Activated CD8-positive, alpha-beta memory T cell treated with anti-CD3 and anti-CD28 coated beads, Interleukin-2, amount 50 U/mL, for 1 hour (primary cell): Measurements from ENCODE around the gene PI4KA.
A peak's percentile ranks its signal among the peaks of the same experiment; 100 is the strongest.
"Not testable (repeated sequence)": the region's sequence is repeated elsewhere in the genome, so short reads cannot be mapped to it uniquely, and the experiment has no call there.

Source experiments
- DNase-seq: peaks from one replicate; pipeline ENCODE4 v3.0.0-alpha.2; 2020; ENCODE audit errors: extremely low read depth

The PI4KA gene

DNA sequence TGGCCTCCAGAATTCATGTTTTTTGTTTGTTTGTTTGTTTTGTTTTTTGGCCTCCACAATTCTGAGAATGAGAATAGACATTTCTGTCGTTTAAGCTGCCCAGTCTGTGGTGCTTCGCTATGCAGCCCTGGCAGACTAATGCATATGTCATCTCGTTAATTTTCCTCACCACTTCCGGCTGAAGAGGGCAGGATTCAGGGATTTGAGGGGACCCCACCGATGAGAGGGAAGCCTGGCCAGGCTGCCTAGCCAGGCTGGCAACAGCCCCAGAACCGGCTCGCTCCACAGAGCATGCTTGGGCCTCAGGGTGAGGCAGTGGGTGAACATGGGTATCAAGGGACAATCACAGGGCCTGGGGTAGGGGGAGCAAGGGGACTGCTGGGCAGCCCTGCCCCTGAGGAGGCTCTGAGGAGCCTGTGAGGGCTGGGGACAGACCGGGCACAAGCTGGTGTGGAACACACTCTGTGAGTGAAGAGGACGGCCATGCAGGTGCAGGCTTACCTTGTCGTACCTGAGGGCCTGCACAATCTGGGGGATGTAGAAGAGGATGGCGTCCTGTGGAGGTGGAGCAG is 132.5 kb downstream of the PI4KA start:
- no peak for DNase-seq

DNA sequence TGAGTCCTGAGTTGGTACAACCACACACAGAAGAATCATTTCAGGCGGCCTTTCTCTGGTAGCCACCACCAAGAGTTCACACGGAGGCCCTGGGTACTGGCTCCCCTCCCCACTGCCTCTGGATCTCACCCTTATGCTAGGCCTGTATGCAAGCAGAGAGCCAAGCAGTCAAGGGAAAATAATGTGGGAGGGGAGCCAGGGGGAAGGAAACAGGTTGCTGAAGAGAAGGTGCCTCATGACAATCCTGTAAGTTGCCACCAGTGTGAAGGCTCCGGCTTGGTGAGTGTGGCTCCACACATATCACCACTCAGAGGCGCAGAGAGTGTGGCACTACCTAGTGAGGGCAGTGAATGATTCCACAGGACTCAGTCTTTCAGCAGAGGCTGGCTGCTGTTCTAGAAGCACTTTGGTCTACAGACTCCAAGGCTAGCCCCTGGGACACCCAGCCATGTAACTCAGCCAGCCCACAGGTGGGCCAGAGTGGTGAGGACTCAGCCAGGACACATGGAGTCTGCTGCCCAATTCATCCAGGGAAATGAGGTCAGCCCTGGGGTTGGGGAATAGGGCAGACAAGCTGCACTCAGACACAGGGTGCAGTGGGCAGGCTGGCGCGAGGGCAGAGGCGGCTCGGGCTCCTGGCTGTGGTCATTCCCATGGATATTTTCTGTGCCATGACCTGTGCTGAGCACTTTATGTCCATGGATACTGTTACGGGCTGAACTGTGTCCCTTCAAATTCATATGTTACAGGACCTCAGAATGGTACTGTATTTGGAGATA is 133.7 kb downstream of the PI4KA start:
- no peak for DNase-seq

DNA sequence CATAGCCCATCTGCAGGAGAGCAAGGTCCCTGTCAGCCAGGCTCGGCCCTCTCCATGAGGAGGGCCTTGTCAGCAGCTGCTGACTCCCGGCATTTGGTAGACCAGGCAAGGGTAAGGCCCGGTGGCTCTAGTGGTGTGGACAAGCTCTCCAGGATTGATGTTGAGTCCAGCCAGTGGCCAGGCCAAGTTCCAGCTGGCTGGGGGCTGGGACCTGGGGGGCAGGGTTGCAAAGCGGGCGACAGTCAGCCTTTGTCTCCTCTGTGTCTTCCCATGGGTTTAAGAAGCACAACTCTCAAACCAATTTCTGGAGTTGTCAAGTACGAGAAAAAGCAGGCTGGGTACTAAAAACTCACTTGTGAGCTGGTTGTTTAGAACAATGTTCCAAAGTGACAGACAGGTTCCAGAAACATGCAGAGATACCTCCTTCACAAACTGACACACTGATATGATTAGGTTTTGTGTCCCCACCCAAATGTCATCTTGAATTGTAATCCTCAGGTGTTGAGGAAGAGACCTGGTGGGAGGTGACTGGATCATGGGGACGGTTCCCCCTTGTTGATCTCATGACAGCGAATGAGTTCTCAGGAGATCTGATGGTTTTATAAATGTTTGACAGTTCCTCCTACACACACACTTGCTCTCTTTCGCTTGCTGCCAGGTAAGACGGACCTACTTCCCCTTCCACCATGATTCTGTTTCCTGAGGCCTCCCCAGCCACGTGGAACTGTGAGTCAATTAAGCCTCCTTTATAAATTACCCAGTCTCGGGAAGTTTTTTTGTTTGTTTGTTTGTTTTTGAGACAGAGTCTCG is 137.0 kb downstream of the PI4KA start:
- no peak for DNase-seq

DNA sequence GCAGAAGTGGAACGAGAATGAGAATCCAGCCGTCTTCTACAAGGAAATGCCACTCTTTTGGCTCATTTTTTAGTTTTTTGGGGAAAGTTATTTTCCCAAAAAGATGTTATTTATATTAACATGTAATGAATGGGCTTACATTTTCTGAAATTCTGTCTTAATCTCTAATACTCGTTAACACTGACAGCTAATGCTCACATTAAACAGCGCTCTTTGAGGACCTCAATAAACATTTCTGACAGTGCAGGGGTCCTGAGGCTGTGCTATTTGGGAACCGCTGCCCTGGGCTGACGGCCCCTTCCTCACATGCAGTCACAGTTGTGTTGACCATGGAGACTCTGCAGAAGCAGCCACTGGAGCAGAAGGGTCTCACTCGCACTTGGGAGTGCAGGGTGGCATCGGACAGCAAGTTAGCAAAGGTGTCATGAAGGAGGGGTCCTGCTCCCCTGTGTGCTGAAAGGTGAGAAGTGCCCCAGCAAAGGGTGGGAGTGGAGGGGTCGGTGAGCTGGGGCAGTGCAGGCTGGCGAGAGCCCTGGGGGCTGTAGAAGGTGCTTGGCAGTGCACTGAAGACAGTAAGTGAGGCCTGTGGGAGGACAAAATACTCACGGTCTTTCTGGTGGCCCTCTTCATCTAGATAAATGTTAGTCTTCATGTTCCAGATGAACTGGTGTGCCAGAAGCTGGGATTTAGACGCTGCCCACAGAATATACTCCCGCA is 137.8 kb downstream of the PI4KA start:
- DNase-seq: no peak

GRCh38 chr22:20718727-20719126 is 139.9 kb downstream of the PI4KA start:
- DNase-seq: not testable (repeated sequence)

- DNase-seq: not testable (repeated sequence)
Measured at GRCh38 chr22:20717981-20718380, 140.6 kb downstream of the PI4KA start.

DNA sequence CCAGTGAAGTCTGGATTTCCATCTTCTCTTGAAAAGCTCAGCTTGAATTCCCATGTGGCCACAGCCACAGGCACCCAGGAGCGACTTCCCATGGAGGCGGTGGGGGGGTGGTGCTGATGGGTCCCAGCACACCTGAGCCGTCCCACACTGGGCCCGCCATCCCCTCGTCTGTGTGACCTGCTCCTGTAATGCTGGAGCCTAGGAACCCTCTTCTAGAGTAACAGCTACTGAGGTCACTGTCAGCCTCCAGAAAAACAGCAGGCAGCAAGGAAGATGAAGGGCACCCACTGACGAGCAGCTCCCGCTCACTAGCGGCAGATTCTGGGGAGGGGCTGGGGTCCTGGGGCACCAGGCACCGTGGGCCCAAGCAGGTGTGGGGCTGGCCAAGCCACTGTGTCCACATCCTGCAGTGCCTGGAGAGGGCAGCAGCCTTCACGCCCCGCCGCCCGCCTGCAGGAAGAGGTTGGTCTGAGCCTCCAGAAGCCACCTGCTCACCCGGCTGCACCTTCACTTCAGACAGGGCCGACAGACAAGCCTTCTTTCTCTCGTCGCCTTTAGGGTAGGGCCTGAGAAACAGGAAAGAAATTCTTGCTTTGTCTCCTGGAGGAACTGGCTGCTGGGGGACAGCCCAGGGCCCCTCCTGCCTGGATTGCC is 141.3 kb downstream of the PI4KA start:
- DNase-seq: not testable (repeated sequence)

DNA sequence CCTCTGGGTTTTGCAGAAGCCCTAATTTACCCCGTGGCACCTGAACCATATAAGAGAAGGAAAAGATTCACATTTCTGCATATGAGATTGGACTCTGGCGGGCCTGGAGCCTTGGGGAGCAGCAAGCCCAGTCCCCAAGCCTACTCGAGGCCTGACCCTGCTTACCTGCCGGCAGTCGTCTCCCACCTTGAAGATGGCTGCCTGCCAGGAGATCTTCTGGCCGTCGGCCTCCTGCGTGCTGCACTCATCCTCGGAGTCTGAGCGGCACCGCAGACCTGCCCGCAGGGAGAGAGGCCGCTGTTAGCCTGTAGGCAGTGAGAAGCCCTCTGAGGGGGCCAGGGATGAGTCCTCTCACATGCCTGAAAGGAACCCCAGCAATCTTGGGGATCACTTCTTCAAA is 145.5 kb downstream of the PI4KA start:
- not testable (repeated sequence) for DNase-seq

DNA sequence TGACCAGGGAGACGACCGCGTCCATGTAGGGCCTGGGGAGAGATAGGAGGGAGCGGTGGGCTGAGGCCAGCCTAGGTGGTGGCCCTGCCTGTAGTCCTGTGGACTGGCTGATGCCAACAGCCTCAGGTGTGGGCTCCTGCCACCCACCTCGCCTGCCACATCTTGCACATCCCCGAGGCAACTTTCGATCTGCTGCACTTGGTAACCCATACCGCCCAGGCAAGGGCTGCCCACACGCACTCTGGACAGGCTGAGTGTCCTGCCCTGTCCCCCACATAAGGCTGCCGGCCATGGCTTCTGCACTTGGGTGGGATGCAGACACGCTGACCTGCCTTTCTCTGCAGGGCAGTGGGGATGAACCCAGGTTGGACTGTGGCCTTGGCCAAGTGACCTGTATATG is 148.6 kb downstream of the PI4KA start:
- not testable (repeated sequence) for DNase-seq

GRCh38 chr22:20707549-20708118 is 151.0 kb downstream of the PI4KA start:
- DNase-seq: not testable (repeated sequence)

- DNase-seq: not testable (repeated sequence)
Measured at GRCh38 chr22:20703816-20704609, 154.6 kb downstream of the PI4KA start.

DNA sequence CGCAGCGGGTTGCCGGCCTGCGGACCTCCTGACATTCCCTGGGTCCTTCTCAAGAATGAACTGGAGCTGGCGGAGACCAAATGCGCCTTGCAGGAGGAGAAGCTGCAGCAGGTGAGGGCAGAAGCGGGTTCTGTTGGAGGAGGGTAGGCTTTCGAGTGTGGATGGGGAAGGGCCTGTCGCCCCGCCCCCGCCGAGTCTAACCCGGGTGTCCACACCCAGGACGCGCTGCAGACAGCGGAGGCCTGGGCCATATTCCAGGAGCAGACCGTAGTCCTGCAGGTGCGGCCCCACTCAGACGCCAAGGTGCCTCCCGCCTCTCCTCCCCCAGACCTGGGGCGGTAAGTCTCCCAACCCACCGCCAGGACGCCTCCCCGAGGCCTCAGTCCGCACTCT is 155.2 kb downstream of the PI4KA start:
- peak; percentile 16 for DNase-seq

GRCh38 chr22:20702546-20703413 is 155.8 kb downstream of the PI4KA start:
- DNase-seq: peak; percentile 91

GRCh38 chr22:20702175-20702545 is 156.5 kb downstream of the PI4KA start:
- DNase-seq: not testable (repeated sequence)

- DNase-seq: not testable (repeated sequence)
Measured at GRCh38 chr22:20701680-20702136, 156.9 kb downstream of the PI4KA start.

GRCh38 chr22:20700347-20700746 is 158.3 kb downstream of the PI4KA start:
- DNase-seq: not testable (repeated sequence)

DNA sequence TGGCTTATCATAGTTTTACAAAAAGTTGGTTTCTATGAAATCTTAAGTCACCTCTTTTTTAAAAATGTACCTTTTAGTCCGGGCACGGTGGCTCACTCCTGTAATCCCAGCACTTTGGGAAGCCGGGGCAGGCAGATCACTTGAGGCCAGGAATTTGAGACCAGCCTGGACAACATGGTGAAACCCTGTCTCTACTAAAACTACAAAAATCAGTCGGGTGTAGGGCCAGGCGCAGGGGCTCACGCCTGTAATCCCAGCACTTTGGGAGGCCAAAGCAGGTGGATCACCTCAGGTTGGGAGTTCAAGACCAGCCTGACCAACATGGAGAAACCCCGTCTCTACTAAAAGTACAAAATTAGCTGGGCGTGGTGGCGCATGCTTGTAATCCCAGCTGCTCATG is 158.8 kb downstream of the PI4KA start:
- DNase-seq: not testable (repeated sequence)

- DNase-seq: peak; percentile 10
Measured at GRCh38 chr22:20697481-20698113, 161.0 kb downstream of the PI4KA start.

DNA sequence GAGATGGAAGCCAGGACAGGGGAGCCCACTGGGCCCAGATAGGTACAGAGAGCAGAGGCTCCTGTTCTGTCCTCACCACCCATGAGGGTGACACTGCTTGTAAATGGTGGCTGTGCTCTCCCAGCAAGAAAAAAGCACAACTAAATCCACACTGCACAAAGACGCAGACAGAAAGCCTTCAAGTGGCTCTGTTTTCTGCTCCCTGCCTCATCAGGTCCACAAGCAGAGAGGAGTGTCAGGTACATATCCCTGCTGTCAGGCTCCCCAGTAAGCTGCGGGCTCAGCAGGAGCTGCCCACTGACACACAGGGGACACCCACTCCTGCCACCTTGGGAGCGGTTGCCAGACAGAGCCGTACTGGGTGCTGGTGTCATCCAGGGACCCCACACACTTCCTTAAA is 162.6 kb downstream of the PI4KA start:
- not testable (repeated sequence) for DNase-seq
